GM19043 (cell line): ENCODE results near the gene SEMA6A.
"Not testable (repeated sequence)": the region's sequence is repeated elsewhere in the genome, so short reads cannot be mapped to it uniquely, and the experiment has no call there.

ENCODE experiments used
- ATAC-seq: cut with Tn5 transposase; IDR thresholded peaks from one replicate; pipeline ENCODE4 v1.9.1; 2021; ENCODE audit warnings: low read depth; ENCODE audit not compliant: unreplicated experiment

Gene SEMA6A

DNA sequence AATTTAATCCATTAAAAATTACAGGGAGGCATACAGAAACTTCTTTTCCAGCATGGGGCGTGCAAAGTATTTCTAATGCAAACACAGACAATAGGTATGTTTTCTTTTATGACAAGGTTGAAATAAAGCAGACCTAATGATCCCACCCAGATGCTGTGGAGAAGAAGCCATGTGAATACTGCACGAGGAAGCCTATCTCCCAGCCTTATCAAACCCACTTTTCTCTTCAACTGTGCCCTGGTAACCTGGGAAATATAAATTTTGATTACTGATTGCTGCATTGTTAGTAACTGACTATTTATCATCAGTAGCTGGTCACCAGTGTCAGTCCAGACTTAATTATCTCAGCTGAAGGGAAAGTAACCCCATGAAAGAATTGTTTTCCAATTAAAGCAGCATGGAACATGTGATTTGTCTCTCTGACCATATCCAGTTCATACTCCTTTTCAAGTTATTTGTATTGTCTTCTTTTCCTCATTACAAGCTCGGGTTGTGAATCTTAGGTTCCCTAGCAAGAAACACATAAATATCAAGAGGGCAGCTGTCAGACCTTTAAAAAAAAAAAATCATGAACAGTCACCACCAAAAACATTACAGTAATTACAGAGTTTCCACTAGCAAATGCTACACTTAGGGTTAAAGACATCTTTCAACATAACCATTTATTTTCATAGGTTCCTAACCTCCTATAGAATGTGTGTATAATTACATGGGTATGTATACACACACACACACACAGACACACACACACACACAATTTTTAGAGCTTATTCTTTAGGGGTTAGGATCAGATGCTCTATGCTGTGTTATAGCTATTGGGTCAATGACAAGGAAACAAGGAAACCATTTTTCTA lies 50.3 kb downstream of the SEMA6A start:
- ATAC-seq = no peak

DNA sequence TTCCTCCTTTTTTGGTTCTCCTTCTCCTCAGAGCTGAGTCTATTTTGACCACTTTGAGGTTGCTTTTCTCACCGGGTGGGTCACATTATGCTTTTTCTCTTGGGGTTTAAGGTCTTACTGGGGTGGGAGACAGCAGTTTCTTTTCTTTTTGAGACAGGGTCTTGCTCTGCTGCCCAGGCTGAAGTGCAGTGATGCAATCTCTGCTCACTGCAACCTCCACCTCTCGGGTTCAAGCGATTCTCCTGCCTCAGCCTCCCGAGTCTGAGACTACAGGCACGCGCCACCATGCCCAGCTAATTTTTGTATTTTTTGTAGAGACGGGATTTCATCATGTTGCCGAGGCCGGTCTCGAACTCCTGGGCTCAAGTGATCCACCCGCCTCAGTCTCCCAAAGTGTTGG lies 51.4 kb downstream of the SEMA6A start:
- not testable (repeated sequence) for ATAC-seq

DNA sequence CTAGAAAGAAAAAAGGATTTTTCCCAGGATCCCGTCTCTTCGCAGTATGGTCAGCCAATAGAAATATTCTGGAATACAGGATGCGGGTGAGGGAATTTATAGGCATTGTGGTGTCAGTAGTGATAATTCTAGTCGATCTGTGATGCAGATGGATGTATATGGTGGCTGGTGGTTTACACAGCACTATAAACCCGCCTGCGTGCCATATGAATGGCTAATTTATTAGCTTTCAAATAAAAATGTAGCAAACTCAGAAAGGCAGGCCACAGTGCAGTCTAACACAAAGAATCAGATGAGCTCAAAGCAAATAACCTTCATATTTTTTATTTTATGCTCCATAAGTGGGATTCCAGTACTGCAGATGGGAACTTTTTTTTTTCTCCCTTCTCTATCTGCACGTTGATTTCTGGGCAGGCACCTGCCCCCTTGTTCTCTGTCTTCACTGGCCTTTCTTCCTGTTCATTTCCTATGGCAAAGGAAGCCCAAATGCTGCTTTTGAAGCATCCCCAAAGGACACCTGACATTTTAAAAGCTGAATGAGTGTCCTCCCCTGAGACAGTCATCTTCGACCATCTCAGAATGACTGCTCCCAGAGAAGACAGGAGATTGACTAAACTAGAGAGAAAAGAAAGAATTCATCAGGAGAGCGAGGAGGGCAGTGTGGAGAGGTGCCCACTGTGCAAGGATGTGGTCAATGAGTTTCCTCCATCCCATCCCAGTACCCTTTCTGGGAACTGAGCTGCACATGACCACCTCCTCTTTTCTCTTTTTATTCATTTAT lies 52.1 kb downstream of the SEMA6A start:
- ATAC-seq = no peak

DNA sequence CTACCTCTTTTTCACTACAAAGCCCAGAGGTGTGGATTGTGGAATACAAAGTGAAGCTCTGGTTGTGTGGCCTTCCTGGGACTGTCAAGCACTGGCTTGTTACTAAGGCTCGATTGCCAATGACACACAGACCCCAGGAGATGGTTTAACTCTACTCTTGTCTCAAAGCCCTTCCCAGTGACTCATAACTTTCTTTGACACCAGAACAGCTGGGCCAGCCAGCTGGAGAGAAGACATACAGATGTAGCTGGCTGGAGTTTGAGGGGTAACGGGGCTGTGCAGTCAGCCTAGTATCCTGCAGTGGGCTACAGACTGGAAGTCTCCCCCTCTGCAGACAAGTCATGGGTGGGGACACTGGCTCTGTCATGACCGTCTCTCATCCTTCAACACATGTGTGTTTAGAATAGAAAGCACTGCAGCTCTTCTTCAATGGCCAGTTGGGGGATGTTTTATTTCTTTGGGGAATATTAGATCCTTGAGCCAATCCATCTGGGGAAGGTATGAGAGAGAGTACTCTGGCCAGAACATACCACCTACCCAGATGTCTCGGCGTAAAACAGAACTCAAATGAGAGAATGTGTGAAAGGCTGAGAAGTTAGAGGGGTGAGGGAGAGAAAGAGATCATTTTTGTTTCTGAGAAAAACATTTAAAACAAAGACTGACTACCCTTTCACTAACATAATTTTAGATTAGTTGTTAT lies 53.3 kb downstream of the SEMA6A start:
- peak; percentile 50 for ATAC-seq

DNA sequence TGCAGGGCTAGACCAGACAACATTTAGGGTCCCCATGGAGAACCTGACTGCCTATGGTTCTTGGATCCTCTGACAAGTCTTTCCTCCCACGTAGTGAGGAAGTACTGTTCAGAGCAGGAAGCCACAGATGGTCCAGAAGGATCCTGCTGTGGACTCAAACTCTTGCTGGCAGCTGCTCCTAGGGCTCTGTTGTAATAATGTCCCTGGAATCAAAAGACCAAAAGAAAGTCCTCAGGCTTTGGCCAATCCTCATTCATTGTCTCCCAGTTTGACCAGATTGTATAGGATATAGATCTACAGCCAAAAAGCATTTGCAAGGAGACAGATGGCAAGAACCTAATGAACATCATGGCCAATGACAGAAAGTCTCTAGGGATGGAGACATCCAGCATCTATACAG lies 53.9 kb downstream of the SEMA6A start:
- ATAC-seq = no peak

DNA sequence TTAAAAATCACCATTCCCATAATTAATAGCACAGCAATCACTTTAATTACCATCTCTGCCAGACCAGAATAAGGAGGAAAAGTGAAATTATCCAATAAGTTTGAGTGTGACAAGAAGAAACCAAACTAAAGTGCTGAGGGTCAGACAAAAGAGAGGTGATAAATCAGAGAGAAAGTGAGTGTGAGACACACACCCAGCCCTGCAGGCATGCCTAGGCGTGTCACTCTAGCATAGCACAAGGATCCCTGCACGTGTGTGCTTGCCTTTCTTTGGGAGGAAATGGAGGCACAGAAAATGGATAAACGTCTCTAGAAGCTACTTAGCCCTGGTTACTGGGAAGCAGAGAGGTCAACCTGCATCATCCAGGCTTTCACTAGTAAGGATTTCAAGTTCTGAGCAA lies 56.2 kb downstream of the SEMA6A start:
- ATAC-seq = no peak

DNA sequence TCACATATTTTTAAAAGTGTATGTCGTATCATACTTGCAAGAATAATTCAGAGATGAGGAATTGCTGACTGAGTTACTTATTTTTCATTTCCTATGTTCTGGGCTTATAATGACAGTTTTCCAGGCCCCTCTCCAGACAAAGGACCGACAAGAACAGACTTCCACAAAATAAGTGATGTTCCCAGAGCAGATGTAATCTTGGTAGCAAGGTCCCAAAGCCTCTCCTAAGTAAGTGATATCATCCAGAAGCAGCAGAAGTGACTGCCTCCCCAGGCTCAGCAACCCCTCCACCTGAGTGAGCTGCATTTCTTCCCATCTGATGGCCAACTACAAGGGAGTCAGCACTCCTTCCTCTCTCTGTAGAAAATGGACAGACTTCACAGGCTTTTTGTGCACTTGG lies 57.1 kb downstream of the SEMA6A start:
- no peak for ATAC-seq

DNA sequence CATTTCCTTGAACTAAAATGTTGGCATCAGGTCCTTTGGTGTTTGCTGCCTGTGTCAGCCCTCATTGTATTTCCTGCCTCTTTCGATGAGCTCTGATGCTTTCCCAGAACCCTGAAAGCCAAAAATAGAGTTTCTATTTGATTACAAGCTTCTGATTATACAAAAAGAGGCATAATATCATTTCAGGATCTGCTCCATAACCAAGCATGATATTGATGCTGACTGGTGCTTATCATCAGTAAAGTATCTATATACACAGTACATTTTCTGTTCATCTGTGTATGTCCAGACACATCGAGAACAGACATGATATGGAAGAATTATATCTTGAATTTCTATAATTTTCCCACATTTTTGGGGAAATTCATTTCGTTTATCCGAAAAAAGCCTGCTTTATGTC lies 58.6 kb downstream of the SEMA6A start:
- no peak for ATAC-seq

DNA sequence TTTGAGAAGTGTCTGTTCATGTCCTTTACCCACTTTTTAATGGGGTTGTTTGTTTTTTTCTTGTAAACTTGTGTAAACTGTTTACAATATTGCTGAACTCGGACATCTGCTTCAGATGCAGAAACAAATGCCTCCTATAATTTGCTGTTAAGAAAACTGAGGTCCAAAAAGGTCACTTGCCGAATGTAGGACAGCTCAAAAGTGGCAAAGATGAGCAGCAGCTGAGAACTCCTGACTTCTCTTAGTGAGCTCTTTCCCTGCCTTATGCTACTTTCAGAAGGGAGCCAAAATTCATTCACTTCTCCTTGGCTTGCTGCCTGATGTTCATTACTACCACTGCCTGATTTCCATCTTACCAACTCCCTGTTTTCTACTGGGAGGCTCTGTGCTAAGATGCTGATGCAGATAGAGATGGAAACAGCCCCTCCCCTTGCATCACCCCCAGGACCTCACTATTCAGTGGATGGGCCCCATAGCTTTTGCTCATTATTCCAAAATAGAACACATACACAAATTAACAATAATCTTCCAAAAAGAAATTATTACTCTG lies 60.1 kb downstream of the SEMA6A start:
- no peak for ATAC-seq

DNA sequence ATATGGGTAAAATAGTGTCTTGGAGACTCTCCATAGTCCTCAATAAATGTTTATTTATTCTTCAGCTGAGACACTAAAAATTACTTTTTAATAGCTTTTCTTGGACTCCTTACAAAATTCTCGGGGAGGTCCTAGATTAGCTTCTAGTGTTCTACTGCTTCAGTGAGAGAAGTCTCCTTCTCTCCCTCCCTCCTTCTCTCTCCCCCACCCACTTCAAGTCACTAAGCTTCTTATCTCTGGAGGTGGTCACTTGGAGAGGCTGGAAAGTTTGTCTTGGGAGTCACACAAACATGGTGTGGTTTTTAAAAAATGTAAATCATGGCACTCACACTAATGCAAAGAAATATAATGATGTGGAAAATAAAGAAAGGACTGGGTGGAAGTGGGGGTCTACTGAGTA lies 64.1 kb downstream of the SEMA6A start:
- no peak for ATAC-seq

DNA sequence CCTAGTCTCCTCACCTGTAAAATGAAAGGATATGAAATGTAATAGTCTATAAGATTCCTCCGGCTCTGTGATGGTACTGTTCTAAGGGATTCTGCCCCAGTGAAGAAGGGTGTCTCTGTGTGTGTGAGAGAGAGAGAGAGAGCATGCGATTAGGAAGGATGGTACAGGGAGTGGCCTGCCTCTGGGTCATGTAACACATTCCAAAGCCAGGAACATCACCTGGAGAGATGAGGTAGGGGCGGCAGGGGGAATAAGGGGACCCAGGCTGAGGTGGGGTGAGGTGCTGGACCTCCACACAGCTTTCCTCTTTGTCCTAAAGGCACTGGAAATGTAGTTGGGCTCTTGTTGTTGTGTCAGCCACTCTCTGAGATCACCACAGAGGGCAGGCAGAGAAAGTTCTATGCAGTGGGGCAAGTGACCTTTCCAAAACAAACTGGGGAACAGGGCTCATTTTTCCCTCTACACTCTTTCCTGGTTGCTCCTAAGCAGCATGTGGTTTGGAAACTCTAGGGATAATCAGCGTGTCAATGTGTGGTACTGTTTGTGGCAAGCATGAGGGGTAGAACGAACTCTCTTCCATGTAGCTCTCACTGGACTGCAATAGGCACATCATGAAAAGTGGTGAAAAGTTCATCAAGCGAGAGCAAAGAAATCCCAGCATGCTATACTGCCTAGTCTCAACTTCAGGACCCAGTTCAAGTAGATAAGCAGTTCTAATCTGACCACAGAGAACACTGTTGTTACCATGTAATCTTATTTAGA lies 65.0 kb downstream of the SEMA6A start:
- no peak for ATAC-seq

DNA sequence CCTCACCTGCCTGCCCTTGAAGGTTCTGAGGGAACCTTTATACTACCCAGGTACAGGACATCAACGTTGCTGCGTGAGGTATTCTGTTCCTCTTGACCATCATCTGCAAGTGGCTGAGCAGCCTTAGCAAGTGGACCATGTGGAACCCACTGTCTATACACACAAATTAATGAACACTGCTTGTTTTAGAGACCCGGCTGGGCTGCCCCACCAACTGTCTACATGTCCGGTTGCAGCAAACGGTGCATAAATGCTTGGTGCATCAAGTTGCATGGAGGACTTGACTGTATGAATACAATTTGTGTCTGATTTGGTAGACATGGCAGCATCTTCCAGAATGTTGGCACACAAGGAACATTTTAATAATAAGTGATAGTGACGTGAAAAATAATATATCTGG lies 65.8 kb downstream of the SEMA6A start:
- no peak for ATAC-seq

DNA sequence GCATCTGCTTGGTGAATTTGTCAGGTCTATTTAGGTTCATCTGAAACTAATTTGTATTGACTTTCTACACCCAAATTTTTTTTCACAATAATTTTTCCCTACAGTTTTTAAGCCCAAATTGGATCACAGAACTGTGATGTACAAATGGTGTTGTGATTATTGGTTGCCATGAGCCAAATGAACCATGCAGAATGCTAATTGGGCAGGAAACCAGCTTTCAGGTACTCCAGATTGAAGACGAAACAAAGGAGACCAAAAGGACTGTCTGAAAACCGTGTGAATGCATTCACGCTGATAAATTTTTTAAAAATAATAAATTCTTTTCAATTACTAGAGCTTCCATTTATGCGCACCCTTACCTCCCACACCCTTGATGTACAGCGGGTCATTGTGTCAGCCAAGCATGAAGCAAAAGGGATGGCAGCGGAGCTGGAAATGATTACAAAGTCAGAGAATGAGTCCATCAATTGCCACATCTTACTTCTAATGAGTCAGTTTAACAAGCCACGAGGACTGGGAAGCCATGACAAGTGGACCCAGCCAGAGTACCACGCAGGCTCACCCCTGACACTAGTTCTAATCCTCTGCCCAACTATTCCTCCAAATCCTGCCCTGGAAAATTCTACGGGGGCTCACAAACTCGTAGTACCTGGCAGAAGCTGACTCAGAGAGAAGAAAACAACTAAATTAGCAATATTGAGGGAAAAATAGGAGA lies 66.5 kb downstream of the SEMA6A start:
- no peak for ATAC-seq

DNA sequence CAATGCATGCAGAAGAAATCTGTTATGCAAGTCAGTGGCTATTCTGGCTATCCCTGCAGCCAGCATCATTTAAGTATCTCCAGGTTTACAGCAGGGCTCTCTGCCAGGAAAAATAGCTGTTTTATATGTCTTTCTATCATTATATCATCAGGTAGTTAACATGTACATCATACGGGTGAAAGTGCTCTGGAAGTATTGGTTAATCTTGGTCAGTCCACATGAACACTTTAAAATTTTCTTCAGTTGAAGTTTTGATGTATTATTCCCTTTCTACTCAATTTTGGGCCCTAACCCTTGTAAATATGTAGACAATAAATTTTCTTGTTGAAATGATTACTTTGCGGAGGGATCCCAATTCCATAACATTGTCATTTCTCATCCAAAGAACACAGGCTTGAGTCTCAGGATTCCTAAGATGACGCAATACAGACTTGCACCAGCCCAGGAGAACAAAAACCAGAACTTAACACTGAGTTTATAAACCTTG lies 67.5 kb downstream of the SEMA6A start:
- no peak for ATAC-seq

DNA sequence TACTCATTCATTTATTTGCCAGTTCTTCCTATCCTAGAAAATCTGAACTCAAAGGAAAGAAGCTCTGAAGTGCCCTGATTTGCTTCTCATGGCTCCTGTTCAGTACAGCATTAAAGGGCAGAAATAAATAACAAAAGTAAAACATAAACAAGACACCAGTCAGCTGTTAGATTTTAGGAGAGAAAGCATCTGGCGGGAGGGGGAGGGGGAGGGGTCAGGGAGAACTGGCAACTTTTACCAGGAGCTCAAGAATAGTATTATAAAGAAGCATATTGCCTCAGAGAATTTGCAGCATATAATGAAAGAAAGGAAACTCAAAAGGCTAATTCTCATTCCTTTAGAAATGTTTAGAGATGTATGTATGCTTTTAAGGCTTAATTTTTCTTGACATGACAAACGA lies 68.1 kb downstream of the SEMA6A start:
- no peak for ATAC-seq

DNA sequence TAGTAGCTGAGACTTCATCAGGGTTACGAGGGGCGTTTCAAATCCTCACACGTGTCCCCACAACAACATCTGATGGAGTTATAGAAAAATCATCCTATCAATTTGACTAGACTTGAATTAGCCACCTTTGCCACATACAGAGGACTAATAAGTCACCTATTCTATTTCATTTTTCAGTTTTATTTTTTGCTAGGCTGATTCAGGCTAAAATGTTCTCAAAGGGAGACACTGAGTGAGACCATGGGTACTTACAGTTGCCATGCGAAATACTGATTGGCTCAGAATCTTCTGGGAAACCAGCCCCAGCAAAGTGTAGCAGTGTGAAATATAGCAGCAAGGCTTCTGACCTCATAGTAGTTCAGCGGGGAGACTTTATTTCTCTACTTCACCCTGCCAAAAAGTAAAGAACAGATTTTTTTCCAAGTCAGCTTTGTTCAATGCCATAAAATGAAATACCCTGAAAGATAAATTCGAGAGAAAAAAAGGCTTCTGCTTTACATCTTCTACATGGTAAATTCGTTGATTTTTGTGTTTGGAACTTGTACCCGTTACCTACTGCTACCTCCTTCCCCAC lies 69.9 kb downstream of the SEMA6A start:
- ATAC-seq = no peak

DNA sequence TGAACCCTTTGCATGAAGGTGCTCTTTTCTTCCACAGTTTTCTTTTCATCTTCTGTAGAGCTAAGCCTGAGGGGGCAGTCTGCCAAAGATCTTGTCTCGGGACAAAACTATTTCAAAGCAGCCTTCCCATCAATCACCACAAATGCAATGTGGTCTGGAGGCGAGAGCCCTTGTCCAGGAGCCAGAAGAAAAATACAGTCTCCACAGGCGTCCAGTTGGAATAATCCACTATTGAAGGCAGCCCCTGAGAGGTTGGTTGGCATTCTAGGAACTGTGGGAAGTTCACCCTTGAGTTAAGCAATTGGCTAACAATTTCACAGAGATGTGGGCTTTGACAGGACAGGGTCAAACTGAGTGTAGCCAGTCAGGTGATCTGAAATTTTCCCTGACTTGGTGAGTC lies 72.0 kb downstream of the SEMA6A start:
- no peak for ATAC-seq

DNA sequence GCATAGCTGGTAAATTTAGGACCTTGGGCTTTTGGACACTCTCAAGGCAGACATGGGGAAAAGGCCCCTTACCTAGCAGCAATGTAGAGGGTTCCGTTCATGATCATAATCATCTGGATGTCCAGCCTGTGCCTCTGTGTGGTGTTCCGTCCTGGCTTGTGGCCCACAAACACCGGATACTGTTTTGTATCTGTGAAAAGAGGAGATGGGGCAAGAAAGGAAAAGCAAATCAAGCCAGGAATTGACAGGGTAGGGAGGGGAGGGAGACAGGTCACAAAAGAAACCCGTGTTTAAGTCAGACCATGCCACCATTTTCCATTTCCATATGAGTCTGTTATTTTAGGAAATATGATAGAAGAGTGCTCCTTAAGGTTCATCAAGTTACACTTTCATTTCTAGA lies 72.5 kb downstream of the SEMA6A start:
- ATAC-seq = no peak

DNA sequence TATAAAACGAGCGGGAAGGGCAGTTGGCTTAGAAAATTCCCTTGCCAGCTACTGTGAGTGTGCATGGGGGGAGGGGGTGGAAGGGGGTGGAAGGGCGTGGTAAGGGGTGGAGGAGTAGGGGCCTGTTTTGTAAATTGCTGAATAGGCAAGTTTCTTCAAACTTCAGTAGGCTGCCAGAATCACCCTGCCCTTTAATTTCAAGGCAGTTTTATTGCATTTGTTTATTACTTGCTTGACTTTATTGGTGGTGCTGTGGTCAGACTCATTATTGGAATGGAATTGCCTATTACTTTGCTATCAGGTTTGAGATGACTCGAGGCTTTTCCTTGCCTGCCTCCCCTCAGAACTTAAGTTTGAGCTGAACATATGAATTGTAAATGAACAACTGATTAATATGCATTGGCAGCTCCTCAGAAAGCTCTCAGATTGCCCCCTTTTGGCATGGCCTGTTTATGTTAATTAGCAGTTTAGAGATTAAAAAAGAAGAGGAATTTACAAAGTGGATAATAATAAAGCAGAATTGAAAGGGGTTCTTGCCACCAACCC lies 76.0 kb downstream of the SEMA6A start:
- no peak for ATAC-seq
